Type B pancreatic cell (in vitro differentiated cells): Measurements from ENCODE around the gene BTRC. TPM values are rescaled to one million over a fixed set of nuclear protein-coding genes. Genes with fewer than 3 reads are reported as not detected.

ENCODE experiments used
- DNase-seq: peaks from one replicate; pipeline ENCODE4 v3.0.0; 2021; ENCODE audit warnings: mixed read lengths; ENCODE audit not compliant: unreplicated experiment; ENCODE audit errors: extremely low spot score
- H3K27ac Mint-ChIP-seq: 2 replicates; pipeline ENCODE4 v1.8.0; 2021; ENCODE audit warnings: mild to moderate bottlenecking, mixed read lengths
- H3K27me3 Mint-ChIP-seq: 2 replicates; pipeline ENCODE4 v1.8.0; 2021; ENCODE audit warnings: mixed read lengths
- H3K36me3 Mint-ChIP-seq: 2 replicates; pipeline ENCODE4 v1.8.0; 2021; ENCODE audit warnings: mixed read lengths
- H3K4me1 Mint-ChIP-seq: one replicate; pipeline ENCODE4 v1.8.0; 2021; ENCODE audit warnings: mixed read lengths; ENCODE audit not compliant: unreplicated experiment
- H3K4me3 Mint-ChIP-seq: 2 replicates; pipeline ENCODE4 v1.8.0; 2021; ENCODE audit warnings: mild to moderate bottlenecking, mixed read lengths
- H3K9me3 Mint-ChIP-seq: 2 replicates; pipeline ENCODE4 v1.8.0; 2021; ENCODE audit warnings: mixed read lengths
- CTCF ChIP-seq: fragments of 200-600 bp; sonication (generic); conservative IDR thresholded peaks from 2 replicates; pipeline ENCODE4 v1.5.0; 2021; ENCODE audit warnings: antibody characterized with exemption, mild to moderate bottlenecking
- total RNA-seq: library from RNA; stranded (reverse); gene quantifications from 2 replicates; pipeline ENCODE4 v1.2.1, GENCODE V29; 2021; ENCODE audit warnings: low replicate concordance

BTRC gene
- total RNA-seq, 1 donor from 2014 or later: 35.2 TPM

DNA sequence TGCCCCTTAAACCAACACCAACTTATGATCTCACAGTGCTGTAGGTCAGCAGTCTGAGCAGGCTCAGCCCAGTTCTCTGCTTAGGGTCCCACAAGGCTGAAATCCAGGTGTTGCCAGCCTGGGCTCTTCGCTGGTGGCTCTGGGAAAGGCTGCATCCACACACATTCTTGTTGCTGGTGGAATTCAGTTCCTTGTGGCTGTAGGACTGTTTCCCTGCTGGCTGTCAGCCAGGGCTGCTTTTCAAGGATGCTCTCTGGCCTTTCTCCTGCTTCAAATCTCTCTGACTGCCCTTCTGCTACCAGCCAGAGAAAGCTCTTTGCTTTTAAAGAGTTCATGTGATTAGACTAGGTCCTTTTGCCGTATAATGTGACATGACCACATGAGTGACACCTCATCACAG, 218.8 kb downstream of the BTRC start:
- Mint-ChIP-seq H3K4me3 (no peak overlapping the region), H3K27me3 (peaks cover 40% of the 10 kb centered on the region), H3K36me3 (no peaks in the 10 kb centered on the region), H3K27ac (no peak overlapping the region), H3K9me3 (no peaks in the 10 kb centered on the region), H3K4me1 (no peaks in the 10 kb centered on the region)
- no peak for DNase-seq
- TF ChIP-seq CTCF: no peak

- H3K4me3 Mint-ChIP-seq: no peak overlapping the region
- no peaks in the 10 kb centered on the region for H3K4me1 Mint-ChIP-seq
- TF ChIP-seq CTCF: no peak
- H3K9me3 Mint-ChIP-seq: no peaks in the 10 kb centered on the region
- H3K27ac Mint-ChIP-seq: no peak overlapping the region
- H3K36me3 Mint-ChIP-seq: no peaks in the 10 kb centered on the region
- H3K27me3 Mint-ChIP-seq: peaks cover 28% of the 10 kb centered on the region
- no peak for DNase-seq
These were observed 220.2 kb downstream of the BTRC start for GRCh38 chr10:101573885-101574753.

DNA sequence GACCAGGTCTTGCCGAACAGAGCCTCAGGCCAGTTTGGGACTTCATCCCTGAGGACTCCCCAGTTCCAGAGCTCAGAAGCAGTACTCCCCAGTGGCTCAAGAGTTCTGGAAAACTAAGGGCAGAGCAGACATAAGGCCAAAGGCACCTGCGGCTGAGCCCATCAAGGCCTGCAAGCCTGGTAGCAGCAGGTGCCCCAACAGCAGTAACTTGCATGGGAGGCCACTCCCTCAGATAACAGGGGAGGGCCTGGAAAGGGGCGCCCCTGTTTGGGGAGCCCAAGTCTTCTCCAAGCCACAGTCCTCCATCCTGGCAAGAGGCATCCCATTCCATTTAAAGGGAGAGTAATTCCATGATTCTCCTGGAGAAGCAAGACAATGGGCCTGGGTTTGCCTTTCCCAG, 221.1 kb downstream of the BTRC start:
- Mint-ChIP-seq H3K36me3 (no peaks in the 10 kb centered on the region), H3K27me3 (peaks cover 20% of the 10 kb centered on the region), H3K9me3 (no peaks in the 10 kb centered on the region), H3K4me1 (no peaks in the 10 kb centered on the region), H3K27ac (no peak overlapping the region), H3K4me3 (no peak overlapping the region)
- no peak for DNase-seq
- TF ChIP-seq CTCF: no peak

GRCh38 chr10:101575580-101576210, 221.7 kb downstream of the BTRC start:
- Mint-ChIP-seq H3K27me3 (peaks cover 17% of the 10 kb centered on the region), H3K9me3 (no peaks in the 10 kb centered on the region), H3K36me3 (no peaks in the 10 kb centered on the region), H3K4me1 (no peaks in the 10 kb centered on the region), H3K4me3 (no peak overlapping the region), H3K27ac (no peak overlapping the region)
- no peak for DNase-seq
- no peak for TF ChIP-seq CTCF

GRCh38 chr10:101576211-101576863, 222.4 kb downstream of the BTRC start:
- no peak for DNase-seq
- Mint-ChIP-seq H3K36me3 (no peaks in the 10 kb centered on the region), H3K4me1 (no peaks in the 10 kb centered on the region), H3K9me3 (no peaks in the 10 kb centered on the region), H3K27ac (no peak overlapping the region), H3K27me3 (peaks cover 12% of the 10 kb centered on the region), H3K4me3 (no peak overlapping the region)
- no peak for TF ChIP-seq CTCF
